Peyer's patch (tissue), 4 donors: Measurements from ENCODE around the gene DLG3. TPM values are rescaled to one million over a fixed set of nuclear protein-coding genes. Genes with fewer than 3 reads are reported as not detected.

Source experiments
- DNase-seq, 3 donors: peaks; one replicate each; pipeline ENCODE4 v3.0.0-alpha.2; 2017 to 2019
- H3K27ac ChIP-seq, 4 donors: fragments of 200-600 bp; sonication (generic); one replicate each; pipeline ENCODE4 v1.5.1; 2016 to 2019
- H3K27me3 ChIP-seq, 2 donors: fragments of 200-600 bp; sonication (generic); one replicate each; pipeline ENCODE4 v1.5.1; 2019
- H3K36me3 ChIP-seq, 3 donors: fragments of 200-600 bp; sonication (generic); one replicate each; pipeline ENCODE4 v1.5.1; 2016 to 2019
- H3K4me1 ChIP-seq, 4 donors: fragments of 200-600 bp; sonication (generic); one replicate each; pipeline ENCODE4 v1.5.1; 2016 to 2019
- H3K4me3 ChIP-seq, 4 donors: fragments of 200-600 bp; sonication (generic); 1 replicate in 3 of 4; 2 replicates in 1 of 4; pipeline ENCODE4 v1.5.1; 2016 to 2019; ENCODE audit warnings: mild to moderate bottlenecking in 1 of 4
- H3K9me3 ChIP-seq, 4 donors: fragments of 200-600 bp; sonication (generic); one replicate each; pipeline ENCODE4 v1.5.1; 2016 to 2019; ENCODE audit warnings: mild to moderate bottlenecking in 1 of 4
- POLR2A ChIP-seq, 2 donors: fragments of 450-650 bp; IDR thresholded peaks; one replicate each; pipeline ENCODE4 v1.5.1; 2017; ENCODE audit warnings: antibody characterized with exemption in 2 of 2, mild to moderate bottlenecking in 2 of 2, moderate library complexity in 2 of 2
- total RNA-seq, 4 donors: library from RNA; depleted of rRNA; stranded (reverse); fragments of >200 nt; gene quantifications; one replicate each; pipeline ENCODE4 v1.1.0, GENCODE V29; 2016
- TF ChIP-seq, protein P1 (sequence below), 6 experiments: fragments of 450-650 bp in 4 of 6; fragments of 200-600 bp in 2 of 6; sonication (generic) in 1 of 6; IDR thresholded peaks; one replicate each; pipeline ENCODE4 v1.5.1; 2017 to 2019; ENCODE audit warnings: antibody characterized with exemption in 6 of 6, mild to moderate bottlenecking in 3 of 6, moderate library complexity in 1 of 6

The DLG3 gene
- total RNA-seq, 4 donors from 2014 or later: 33.8 to 58.9 (median 52.8) TPM

DNA sequence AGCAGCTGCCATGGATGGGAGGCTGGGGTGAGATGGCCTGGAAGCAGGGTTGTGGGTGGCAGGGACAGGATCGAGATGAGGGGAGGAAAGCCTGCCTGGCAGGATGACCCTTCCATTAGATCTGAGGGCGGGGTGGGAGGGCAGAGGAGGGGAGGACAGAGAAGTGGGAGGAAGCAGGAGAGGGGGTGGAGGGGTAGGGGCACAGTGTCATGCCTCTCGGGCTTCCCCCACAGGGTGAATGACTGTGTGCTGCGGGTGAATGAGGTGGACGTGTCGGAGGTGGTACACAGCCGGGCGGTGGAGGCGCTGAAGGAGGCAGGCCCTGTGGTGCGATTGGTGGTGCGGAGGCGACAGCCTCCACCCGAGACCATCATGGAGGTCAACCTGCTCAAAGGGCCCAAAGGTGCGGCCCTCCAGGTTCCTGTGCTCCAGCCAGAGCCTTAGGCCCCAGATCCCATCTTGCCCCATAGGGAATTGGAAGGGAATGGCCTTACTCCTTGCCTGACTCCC, 4.9 kb downstream of the DLG3 start:
- H3K27me3 ChIP-seq: peaks cover 0 to 5% of the 10 kb centered on the region in 2 donors

DNA sequence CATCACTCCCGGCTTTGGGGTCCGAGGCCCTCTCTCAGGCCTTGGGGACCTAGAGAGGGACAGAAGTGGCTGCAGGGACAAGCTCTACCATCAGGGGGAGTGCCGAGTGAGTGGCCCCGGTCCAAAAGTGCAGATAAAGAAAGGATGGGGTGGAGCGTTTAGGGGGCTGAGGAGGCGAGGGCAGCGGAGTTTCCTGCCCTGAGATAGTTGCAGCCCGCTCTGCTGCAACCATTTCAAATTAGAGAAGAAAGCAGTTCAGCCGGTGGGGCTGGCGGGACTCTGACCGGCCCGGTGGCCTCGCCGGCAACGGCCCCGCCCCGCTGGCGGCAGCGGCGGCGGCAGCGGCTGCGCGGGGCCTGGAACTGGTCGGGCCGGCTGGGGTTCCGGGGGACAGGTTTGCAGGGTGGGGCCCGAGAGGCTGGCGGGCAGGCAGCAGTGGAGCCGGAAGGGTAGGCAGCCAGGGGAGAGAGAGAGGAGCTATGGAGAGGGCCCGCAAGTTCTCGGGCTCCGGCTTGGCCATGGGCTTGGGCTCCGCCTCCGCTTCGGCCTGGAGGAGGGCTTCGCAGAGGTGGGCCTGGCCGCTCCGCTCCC, 7.6 kb downstream of the DLG3 start:
- Histone ChIP-seq H3K4me1 (peaks cover 0 to 13% (median 0%) of the 10 kb centered on the region in 4 donors), H3K9me3 (no peaks in the 10 kb centered on the region), H3K27me3 (no peaks in the 10 kb centered on the region), H3K27ac (peak overlapping the region; percentile 46 to 89 (median 67)), H3K4me3 (peak overlapping the region; percentile 42 to 62 (median 54)), H3K36me3 (no peaks in the 10 kb centered on the region)
- TF ChIP-seq, protein P1, sequence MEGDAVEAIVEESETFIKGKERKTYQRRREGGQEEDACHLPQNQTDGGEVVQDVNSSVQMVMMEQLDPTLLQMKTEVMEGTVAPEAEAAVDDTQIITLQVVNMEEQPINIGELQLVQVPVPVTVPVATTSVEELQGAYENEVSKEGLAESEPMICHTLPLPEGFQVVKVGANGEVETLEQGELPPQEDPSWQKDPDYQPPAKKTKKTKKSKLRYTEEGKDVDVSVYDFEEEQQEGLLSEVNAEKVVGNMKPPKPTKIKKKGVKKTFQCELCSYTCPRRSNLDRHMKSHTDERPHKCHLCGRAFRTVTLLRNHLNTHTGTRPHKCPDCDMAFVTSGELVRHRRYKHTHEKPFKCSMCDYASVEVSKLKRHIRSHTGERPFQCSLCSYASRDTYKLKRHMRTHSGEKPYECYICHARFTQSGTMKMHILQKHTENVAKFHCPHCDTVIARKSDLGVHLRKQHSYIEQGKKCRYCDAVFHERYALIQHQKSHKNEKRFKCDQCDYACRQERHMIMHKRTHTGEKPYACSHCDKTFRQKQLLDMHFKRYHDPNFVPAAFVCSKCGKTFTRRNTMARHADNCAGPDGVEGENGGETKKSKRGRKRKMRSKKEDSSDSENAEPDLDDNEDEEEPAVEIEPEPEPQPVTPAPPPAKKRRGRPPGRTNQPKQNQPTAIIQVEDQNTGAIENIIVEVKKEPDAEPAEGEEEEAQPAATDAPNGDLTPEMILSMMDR (IDR thresholded peaks at IDR 0.05): peak; percentile 30 to 66 (median 57)
- no peak for TF ChIP-seq POLR2A (IDR thresholded peaks at IDR 0.05)
- peak; percentile 56 to 78 (median 71) for DNase-seq

More for the DNA sequence above, 4.9 kb downstream of the DLG3 start:
- Histone ChIP-seq H3K4me1 (peaks cover 0 to 13% (median 0%) of the 10 kb centered on the region in 4 donors), H3K27ac (no peak overlapping the region), H3K36me3 (no peaks in the 10 kb centered on the region), H3K4me3 (no peak overlapping the region), H3K9me3 (no peaks in the 10 kb centered on the region)
- TF ChIP-seq, protein P1 (IDR thresholded peaks at IDR 0.05): no peak
- no peak for TF ChIP-seq POLR2A (IDR thresholded peaks at IDR 0.05)
- DNase-seq: no peak

DNA sequence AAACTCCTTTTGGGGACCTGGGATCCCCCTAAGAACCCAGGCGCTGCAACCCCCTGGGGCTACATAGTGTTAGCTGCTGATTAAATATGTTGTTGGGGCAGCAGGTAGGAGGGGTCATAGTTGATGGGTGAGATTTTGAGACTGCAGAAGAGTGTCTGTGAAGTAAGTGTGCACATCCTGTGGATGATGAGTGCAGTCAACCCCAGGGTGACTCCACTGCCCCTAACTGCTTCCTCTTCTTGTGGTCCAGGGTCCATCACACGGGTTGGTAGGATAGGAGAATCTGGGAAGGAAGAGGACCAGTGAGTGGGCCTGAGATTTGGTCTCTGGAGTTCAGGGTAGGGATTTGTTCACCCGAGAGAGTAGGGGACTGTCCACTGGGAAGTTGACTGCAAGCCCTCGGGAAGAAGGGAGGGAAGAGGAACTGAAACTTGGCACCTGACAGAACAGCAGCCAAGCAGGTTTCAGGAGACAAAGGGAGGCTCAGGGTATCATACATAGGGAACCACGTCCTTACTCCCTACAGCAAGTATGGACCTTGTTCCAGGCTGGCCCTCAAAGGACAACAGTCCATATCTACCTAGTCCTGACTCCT, 8.5 kb downstream of the DLG3 start:
- H3K4me1 ChIP-seq: peaks cover 0 to 16% (median 0%) of the 10 kb centered on the region in 4 donors
- H3K27ac ChIP-seq: peak overlapping the region in 3 of 4 donors; percentile 10 to 89 (median 46)
- peak overlapping the region in 2 of 4 donors; percentile 60 to 62 for H3K4me3 ChIP-seq
- TF ChIP-seq POLR2A (IDR thresholded peaks at IDR 0.05): no peak
- TF ChIP-seq, protein P1 (IDR thresholded peaks at IDR 0.05): no peak
- H3K36me3 ChIP-seq: no peaks in the 10 kb centered on the region
- peak in 1 of 3 donors; percentile 19 for DNase-seq
- no peaks in the 10 kb centered on the region for H3K27me3 ChIP-seq
- H3K9me3 ChIP-seq: no peaks in the 10 kb centered on the region

DNA sequence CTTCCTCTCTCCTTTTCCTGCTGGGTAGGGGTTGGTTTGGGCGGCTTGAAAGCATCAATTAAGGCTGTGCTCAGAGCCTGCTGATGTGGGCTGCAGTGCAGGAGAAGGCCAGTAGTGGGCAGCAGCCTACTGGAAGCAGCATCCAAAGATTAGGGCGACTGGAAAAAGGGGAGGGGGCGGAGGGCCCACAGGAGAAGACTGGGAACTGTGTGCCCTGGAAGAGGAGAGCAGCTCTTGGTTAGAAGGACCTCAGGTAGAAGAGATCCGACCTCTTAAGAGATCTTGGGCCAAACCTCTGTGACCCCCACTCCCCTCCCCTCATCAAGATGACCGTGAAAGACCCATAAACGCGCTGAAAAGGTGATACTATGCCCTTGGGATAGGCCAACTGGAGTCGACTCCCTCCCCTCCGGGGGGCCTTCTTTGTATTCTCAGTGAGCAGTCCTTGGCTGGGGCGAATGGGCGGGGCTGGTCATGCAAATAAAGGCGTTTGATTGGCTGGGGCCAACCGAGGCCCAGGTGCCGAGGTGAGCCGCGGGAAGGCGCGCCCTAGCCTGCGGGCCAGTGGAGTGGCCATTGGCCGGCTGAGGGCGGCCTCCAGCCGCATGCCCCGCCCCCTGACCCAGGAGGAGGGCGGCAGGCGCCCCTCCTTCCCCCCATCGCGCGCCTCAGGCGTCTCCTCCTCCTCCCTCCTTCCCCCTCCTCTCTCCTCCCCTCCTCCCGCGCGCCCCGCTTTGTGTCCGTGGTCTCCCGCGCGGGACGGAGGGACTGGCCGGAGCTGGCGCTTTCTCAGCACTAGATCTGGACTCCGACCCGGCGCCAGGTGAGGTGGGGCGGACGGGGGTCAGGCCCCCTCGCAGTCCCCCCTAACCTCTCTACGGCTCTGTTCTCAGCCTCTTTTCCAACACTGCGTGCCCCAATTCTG, 10.1 kb downstream of the DLG3 start:
- Histone ChIP-seq H3K4me3 (peak overlapping the region; percentile 52 to 79 (median 62)), H3K36me3 (no peaks in the 10 kb centered on the region), H3K27ac (peak overlapping the region; percentile 72 to 95 (median 90)), H3K4me1 (peaks cover 0 to 20% (median 0%) of the 10 kb centered on the region in 4 donors), H3K9me3 (no peaks in the 10 kb centered on the region), H3K27me3 (no peaks in the 10 kb centered on the region)
- DNase-seq: peak; percentile 75 to 92 (median 89)
- TF ChIP-seq POLR2A (IDR thresholded peaks at IDR 0.05): peak in 1 of 2 donors; percentile 32
- TF ChIP-seq, protein P1 (IDR thresholded peaks at IDR 0.05): peak; percentile 27 to 84 (median 76)
